H9 (cell line): ENCODE results near the gene KLHL10. TPM values are rescaled to one million over a fixed set of nuclear protein-coding genes. Genes with fewer than 3 reads are reported as not detected.

Experiments used
- DNase-seq: peaks from one replicate; pipeline ENCODE4 v3.0.0-alpha.2; 2017
- H2AFZ ChIP-seq: one replicate; pipeline ENCODE4 v1.6.1; 2013; ENCODE audit warnings: mild to moderate bottlenecking, low read length, control low read depth, moderate library complexity
- H2AK5ac ChIP-seq: 2 replicates; pipeline ENCODE4 v1.6.1; 2013; ENCODE audit warnings: low read length, control low read depth, mixed read lengths; ENCODE audit not compliant: insufficient read length
- H2BK120ac ChIP-seq: one replicate; pipeline ENCODE4 v1.6.1; 2013; ENCODE audit warnings: low read depth, mild to moderate bottlenecking, low read length, control low read depth, inconsistent platforms; ENCODE audit not compliant: poor library complexity, severe bottlenecking
- H2BK12ac ChIP-seq: 2 replicates; pipeline ENCODE4 v1.6.1; 2013; ENCODE audit warnings: low read length, control low read depth, mixed read lengths, low read depth; ENCODE audit not compliant: insufficient read length
- H2BK15ac ChIP-seq: 2 replicates; pipeline ENCODE4 v1.6.1; 2013; ENCODE audit warnings: low read depth, low read length, control low read depth
- H2BK20ac ChIP-seq: one replicate; pipeline ENCODE4 v1.6.1; 2013; ENCODE audit warnings: low read depth, mild to moderate bottlenecking, low read length, control low read depth, inconsistent platforms; ENCODE audit not compliant: poor library complexity, severe bottlenecking
- H2BK5ac ChIP-seq: 2 replicates; pipeline ENCODE4 v1.6.1; 2013; ENCODE audit warnings: low read length, control low read depth, mixed read lengths; ENCODE audit not compliant: insufficient read length
- H3K14ac ChIP-seq: 2 replicates; pipeline ENCODE4 v1.6.1; 2013; ENCODE audit warnings: low read length, control low read depth; ENCODE audit not compliant: insufficient read depth
- H3K18ac ChIP-seq: 2 replicates; pipeline ENCODE4 v1.6.1; 2013; ENCODE audit warnings: low read depth, mild to moderate bottlenecking, mixed read lengths, low read length, control low read depth; ENCODE audit not compliant: insufficient read length
- H3K23ac ChIP-seq: 2 replicates; pipeline ENCODE4 v1.6.1; 2013; ENCODE audit warnings: low read length, control low read depth, mixed read lengths, low read depth; ENCODE audit not compliant: insufficient read length
- H3K23me2 ChIP-seq: 2 replicates; pipeline ENCODE4 v1.6.1; 2013; ENCODE audit warnings: low read depth, mild to moderate bottlenecking, mixed read lengths, low read length, control low read depth; ENCODE audit not compliant: insufficient read length, poor library complexity, severe bottlenecking
- H3K27ac ChIP-seq: 2 replicates; pipeline ENCODE4 v1.5.1; 2013; ENCODE audit warnings: low read length, control low read depth, mixed read lengths, low read depth; ENCODE audit not compliant: insufficient read length
- H3K27me3 ChIP-seq: 2 replicates; pipeline ENCODE4 v1.6.1; 2013; ENCODE audit warnings: low read length, control low read depth, inconsistent platforms; ENCODE audit not compliant: insufficient read depth
- H3K4ac ChIP-seq: 2 replicates; pipeline ENCODE4 v1.6.1; 2013; ENCODE audit warnings: low read depth, mild to moderate bottlenecking, control low read depth, inconsistent platforms, low read length, moderate library complexity
- H3K4me1 ChIP-seq: 2 replicates; pipeline ENCODE4 v1.6.1; 2013; ENCODE audit warnings: low read length, control low read depth, inconsistent platforms; ENCODE audit not compliant: insufficient read depth
- H3K4me2 ChIP-seq: 2 replicates; pipeline ENCODE4 v1.6.1; 2013; ENCODE audit warnings: low read length, control low read depth, mixed read lengths; ENCODE audit not compliant: insufficient read length, insufficient read depth
- H3K56ac ChIP-seq: 2 replicates; pipeline ENCODE4 v1.6.1; 2013; ENCODE audit warnings: low read depth, mild to moderate bottlenecking, mixed read lengths, low read length, control low read depth; ENCODE audit not compliant: insufficient read length
- H3K79me1 ChIP-seq: 2 replicates; pipeline ENCODE4 v1.6.1; 2013; ENCODE audit warnings: low read depth, mild to moderate bottlenecking, moderate library complexity, low read length, control low read depth, inconsistent platforms; ENCODE audit not compliant: insufficient read depth, poor library complexity, severe bottlenecking
- H3K79me2 ChIP-seq: 2 replicates; pipeline ENCODE4 v1.6.1; 2013; ENCODE audit warnings: low read length, control low read depth, inconsistent platforms; ENCODE audit not compliant: insufficient read depth
- H3K9ac ChIP-seq: 2 replicates; pipeline ENCODE4 v1.6.1; 2013; ENCODE audit warnings: low read length, control low read depth, mixed read lengths; ENCODE audit not compliant: insufficient read length; ENCODE audit errors: extremely low read depth
- H3K9me3 ChIP-seq: one replicate; pipeline ENCODE4 v1.6.1; 2013; ENCODE audit warnings: low read depth, low read length, inconsistent platforms; ENCODE audit not compliant: control insufficient read depth
- H3T11ph ChIP-seq: one replicate; pipeline ENCODE4 v1.6.1; 2013; ENCODE audit warnings: mild to moderate bottlenecking, low read length, control low read depth, inconsistent platforms
- H4K20me1 ChIP-seq: one replicate; pipeline ENCODE4 v1.6.1; 2013; ENCODE audit not compliant: control insufficient read depth, insufficient read length, insufficient read depth
- H4K5ac ChIP-seq: 2 replicates; pipeline ENCODE4 v1.6.1; 2013; ENCODE audit warnings: low read depth, mild to moderate bottlenecking, mixed read lengths, low read length, control low read depth; ENCODE audit not compliant: insufficient read length
- H4K8ac ChIP-seq: replicated peaks from 2 replicates; pipeline ENCODE4 v1.6.1; 2013; ENCODE audit warnings: low read length, control low read depth, mixed read lengths, low read depth; ENCODE audit not compliant: insufficient read length
- H4K91ac ChIP-seq: 2 replicates; pipeline ENCODE4 v1.6.1; 2013; ENCODE audit warnings: low read depth, mild to moderate bottlenecking, moderate library complexity, mixed read lengths, low read length, control low read depth; ENCODE audit not compliant: insufficient read length
- H3K27ac Mint-ChIP-seq, 3 experiments: 2 replicates in 2 of 3; 3 replicates in 1 of 3; pipeline ENCODE4 v1.8.0; 2020 to 2021; ENCODE audit warnings: mixed read lengths in 3 of 3, mild to moderate bottlenecking in 1 of 3, moderate library complexity in 1 of 3
- H3K27me3 Mint-ChIP-seq: 2 replicates; pipeline ENCODE4 v1.8.0; 2021; ENCODE audit warnings: low read depth, mild to moderate bottlenecking, moderate library complexity, mixed read lengths
- H3K36me3 Mint-ChIP-seq, 3 experiments: 2 replicates in 2 of 3; 3 replicates in 1 of 3; pipeline ENCODE4 v1.8.0; 2020 to 2021; ENCODE audit warnings: low read depth in 3 of 3, mixed read lengths in 3 of 3; ENCODE audit not compliant: insufficient read depth in 1 of 3
- H3K4me1 Mint-ChIP-seq, 2 experiments: 2 replicates each; pipeline ENCODE4 v1.8.0; 2020; ENCODE audit warnings: mixed read lengths in 2 of 2
- H3K4me3 Mint-ChIP-seq, 2 experiments: 2 replicates in 1 of 2; 3 replicates in 1 of 2; pipeline ENCODE4 v1.8.0; 2020 to 2021; ENCODE audit warnings: mild to moderate bottlenecking in 2 of 2, mixed read lengths in 2 of 2, moderate library complexity in 1 of 2
- H3K9me3 Mint-ChIP-seq, 2 experiments: 2 replicates in 1 of 2; 3 replicates in 1 of 2; pipeline ENCODE4 v1.8.0; 2020; ENCODE audit warnings: mild to moderate bottlenecking in 2 of 2, mixed read lengths in 2 of 2, moderate library complexity in 1 of 2
- WGBS: extraction: QIAGEN DNeasy Blood & Tissue Kit; methylation state at CpG from one replicate; pipeline ENCODE4 v1.1.7; 2013; ENCODE audit warnings: missing lambda C conversion rate, low lambda C conversion rate, mixed read lengths; ENCODE audit not compliant: insufficient read length; ENCODE audit errors: extremely low coverage; 5-methylcytosine and 5-hydroxymethylcytosine counted together
- total RNA-seq: library from RNA; stranded (reverse); gene quantifications from 2 replicates; pipeline ENCODE4 v1.2.1, GENCODE V29; 2021
- TF ChIP-seq, protein P1 (sequence below): fragments of 200-600 bp; sonication (generic); conservative IDR thresholded peaks from 3 replicates; pipeline ENCODE4 v1.8.0; 2021; ENCODE audit warnings: antibody characterized with exemption, mild to moderate bottlenecking

KLHL10 gene
- total RNA-seq, 1 experiment from 2014 or later: 0.46 TPM

GRCh38 chr17:41835800-41836549, 1.6 kb upstream of the KLHL10 start, which contains the start of gene NT5C3B:
Gene NT5C3B, minus strand, starts transcription at chr17:41836232. Its CDS starts 39 bp downstream, at chr17:41836193.
- no peaks in the 10 kb centered on the region for H3K9me3 ChIP-seq
- H4K20me1 ChIP-seq: peaks cover 2% of the 10 kb centered on the region
- no CpG with 5 or more reads among the region's 72 CpGs for WGBS
- Mint-ChIP-seq H3K4me1 (peaks cover 10 to 12% of the 10 kb centered on the region in 2 experiments), H3K4me3 (peak within 1 kb of the TSS; percentile 83 to 89), H3K9me3 (no peaks in the 10 kb centered on the region), H3K27ac (no peak within 1 kb of the TSS; a peak in 1 of 7 replicates), H3K36me3 (peaks cover 8 to 27% (median 23%) of the 10 kb centered on the region in 3 experiments; a peak in 6 of 7 replicates), H3K27me3 (peaks cover 16% of the 10 kb centered on the region)
- H3K27ac ChIP-seq: no peak within 1 kb of the TSS
- H2BK12ac ChIP-seq: no peak within 1 kb of the TSS
- no peak within 1 kb of the TSS for H3K56ac ChIP-seq
- H2AK5ac ChIP-seq: no peak within 1 kb of the TSS
- H3K4me2 ChIP-seq: peak within 1 kb of the TSS; percentile 65
- no peaks in the 10 kb centered on the region for H3K4me1 ChIP-seq
- peak within 1 kb of the TSS; percentile 99 for H2AFZ ChIP-seq
- H2BK120ac ChIP-seq: no peak within 1 kb of the TSS
- TF ChIP-seq, protein P1, sequence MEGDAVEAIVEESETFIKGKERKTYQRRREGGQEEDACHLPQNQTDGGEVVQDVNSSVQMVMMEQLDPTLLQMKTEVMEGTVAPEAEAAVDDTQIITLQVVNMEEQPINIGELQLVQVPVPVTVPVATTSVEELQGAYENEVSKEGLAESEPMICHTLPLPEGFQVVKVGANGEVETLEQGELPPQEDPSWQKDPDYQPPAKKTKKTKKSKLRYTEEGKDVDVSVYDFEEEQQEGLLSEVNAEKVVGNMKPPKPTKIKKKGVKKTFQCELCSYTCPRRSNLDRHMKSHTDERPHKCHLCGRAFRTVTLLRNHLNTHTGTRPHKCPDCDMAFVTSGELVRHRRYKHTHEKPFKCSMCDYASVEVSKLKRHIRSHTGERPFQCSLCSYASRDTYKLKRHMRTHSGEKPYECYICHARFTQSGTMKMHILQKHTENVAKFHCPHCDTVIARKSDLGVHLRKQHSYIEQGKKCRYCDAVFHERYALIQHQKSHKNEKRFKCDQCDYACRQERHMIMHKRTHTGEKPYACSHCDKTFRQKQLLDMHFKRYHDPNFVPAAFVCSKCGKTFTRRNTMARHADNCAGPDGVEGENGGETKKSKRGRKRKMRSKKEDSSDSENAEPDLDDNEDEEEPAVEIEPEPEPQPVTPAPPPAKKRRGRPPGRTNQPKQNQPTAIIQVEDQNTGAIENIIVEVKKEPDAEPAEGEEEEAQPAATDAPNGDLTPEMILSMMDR: no peak
- DNase-seq: peak; percentile 78
- no peak within 1 kb of the TSS for H3K4ac ChIP-seq
- H2BK15ac ChIP-seq: no peak within 1 kb of the TSS
- no peak within 1 kb of the TSS for H4K5ac ChIP-seq
- no peak within 1 kb of the TSS for H2BK20ac ChIP-seq
- H3K9ac ChIP-seq: peak within 1 kb of the TSS; percentile 61
- no peak within 1 kb of the TSS for H4K91ac ChIP-seq
- H3K79me2 ChIP-seq: no peaks in the 10 kb centered on the region
- H3K18ac ChIP-seq: peak within 1 kb of the TSS; percentile 82
- H3K27me3 ChIP-seq: no peaks in the 10 kb centered on the region
- H3K79me1 ChIP-seq: no peaks in the 10 kb centered on the region
- H3T11ph ChIP-seq: no peak within 1 kb of the TSS
- no peak within 1 kb of the TSS for H4K8ac ChIP-seq
- peaks cover 5% of the 10 kb centered on the region for H3K23me2 ChIP-seq
- H2BK5ac ChIP-seq: no peak within 1 kb of the TSS
- H3K23ac ChIP-seq: no peak within 1 kb of the TSS
- H3K14ac ChIP-seq: peak within 1 kb of the TSS; percentile 89
